ENCODE data around the gene BHLHE41. TPM values are rescaled to one million over a fixed set of nuclear protein-coding genes. Genes with fewer than 3 reads are reported as not detected.

The BHLHE41 gene
- polyA plus RNA-seq, 1 of the 3 experiments (the other 2 are of a cell fraction) = 16.1 TPM

GRCh38 chr12:26118308-26118707 lies 6.5 kb downstream of the BHLHE41 start:
- no peak overlapping the region for H2AFZ ChIP-seq (ENCODE audit: low read depth)
- peaks cover 12% of the 10 kb centered on the region; the same call in 1 of the 2 replicates for H3K79me2 ChIP-seq (ENCODE audit: insufficient read depth)
- ChIA-PET CTCF (interaction anchor here (0.7 to 10.1 kb wide), 13 partner anchors 20 to 760 kb away, joined by 3 to 64 read pairs (median 4); no protein-coding TSS in a partner anchor), POLR2A (no interaction called here)
- peaks cover 4 to 14% of the 10 kb centered on the region in 2 experiments; a peak in 3 of 4 replicates for H3K4me1 ChIP-seq (ENCODE audit: control insufficient read depth in 1 of 2, insufficient read depth in 2 of 2, low read depth in 1 of 2, low read length in 1 of 2)
- no peaks in the 10 kb centered on the region for H4K20me1 ChIP-seq (ENCODE audit: insufficient read depth)
- H3K27ac ChIP-seq (ENCODE audit: low read depth in 2 of 2, low read length in 1 of 2) = no peak overlapping the region
- no peaks in the 10 kb centered on the region for H3K9me2 ChIP-seq
- no peaks in the 10 kb centered on the region for H3K36me3 ChIP-seq (replicated peaks in 1 of 2; ENCODE audit: control insufficient read depth in 1 of 2, insufficient read depth in 2 of 2, low read length in 1 of 2)
- H3K4me2 ChIP-seq = no peak overlapping the region
- WGBS (ENCODE audit: low lambda C conversion rate) = 88% methylated on average over 4 of the region's 4 CpGs
- DNase-seq = no peak
- no peaks in the 10 kb centered on the region for H3K9me3 ChIP-seq
- no peaks in the 10 kb centered on the region for H3K27me3 ChIP-seq (ENCODE audit: insufficient read depth)
- no peak for TF ChIP-seq MAX (IDR thresholded peaks at IDR 0.05; ENCODE audit: low read depth)
- no peak for TF ChIP-seq RAD21 (IDR thresholded peaks at IDR 0.05; ENCODE audit: low read length)
- TF ChIP-seq GABPA (IDR thresholded peaks at IDR 0.05; ENCODE audit: low read depth) = no peak
- TF ChIP-seq ELF1 (IDR thresholded peaks at IDR 0.05) = no peak
- TF ChIP-seq FOXM1 (IDR thresholded peaks at IDR 0.05; ENCODE audit: low read depth) = no peak
- TF ChIP-seq TCF12 (IDR thresholded peaks at IDR 0.05) = no peak
- no peak for TF ChIP-seq PBX3 (IDR thresholded peaks at IDR 0.05)
- no peak for TF ChIP-seq SIN3A (IDR thresholded peaks at IDR 0.05; ENCODE audit: borderline replicate concordance, low read depth, low read length)
- no peak for TF ChIP-seq FOSL2 (IDR thresholded peaks at IDR 0.05; ENCODE audit: borderline replicate concordance, low read depth)
- no peak for TF ChIP-seq ZBTB33 (IDR thresholded peaks at IDR 0.05; ENCODE audit: borderline replicate concordance, low read depth)
- no peak for TF ChIP-seq IRF3 (IDR thresholded peaks at IDR 0.05; ENCODE audit: low read depth, low read length)
- no peak for TF ChIP-seq YY1 (IDR thresholded peaks at IDR 0.05; ENCODE audit: low read depth)
- no peak for TF ChIP-seq RFX5 (IDR thresholded peaks at IDR 0.05; ENCODE audit: low read length)
- no peak for TF ChIP-seq POLR2AphosphoS5 (IDR thresholded peaks at IDR 0.05; ENCODE audit: low read depth, low read length)
- TF ChIP-seq RXRA (IDR thresholded peaks at IDR 0.05; ENCODE audit: borderline replicate concordance, low read depth) = no peak
- no peak for TF ChIP-seq TAF1 (IDR thresholded peaks at IDR 0.05; ENCODE audit: borderline replicate concordance, low read depth, low read length)
- no peak for TF ChIP-seq MEF2A (IDR thresholded peaks at IDR 0.05; ENCODE audit: borderline replicate concordance, low read depth)
- TF ChIP-seq CTCF (IDR thresholded peaks at IDR 0.05) = no peak
- TF ChIP-seq MXI1 (IDR thresholded peaks at IDR 0.05; ENCODE audit: low read depth, low read length) = no peak
- TF ChIP-seq RCOR1 (IDR thresholded peaks at IDR 0.05; ENCODE audit: low read length) = no peak
- peaks cover 16% of the 10 kb centered on the region for H3F3A ChIP-seq (replicated peaks; ENCODE audit: insufficient read depth)
- H3K9ac ChIP-seq = no peak overlapping the region
- H3K4me3 ChIP-seq (ENCODE audit: low read depth in 2 of 2, low read length in 1 of 2) = no peak overlapping the region
